ENCODE results near the gene RNF167.
A peak's percentile ranks its signal among the peaks of the same experiment; 100 is the strongest.

The RNF167 gene

GRCh38 chr17:4953451-4953961 lies 13.4 kb downstream of the RNF167 start:
- DNase-seq (ENCODE audit: low read depth): peak; percentile 86

GRCh38 chr17:4955091-4955490 lies 15.0 kb downstream of the RNF167 start:
- DNase-seq (ENCODE audit: low read depth): no peak

- DNase-seq (ENCODE audit: low read depth): no peak
These were observed 16.5 kb downstream of the RNF167 start for GRCh38 chr17:4956493-4957061.

- no peak for DNase-seq (ENCODE audit: low read depth)
These were observed 18.0 kb downstream of the RNF167 start for GRCh38 chr17:4958102-4958501.

- no peak for DNase-seq (ENCODE audit: low read depth)
These were observed 19.3 kb downstream of the RNF167 start for GRCh38 chr17:4959261-4959965.

- no peak for DNase-seq (ENCODE audit: low read depth)
These were observed 20.3 kb downstream of the RNF167 start for GRCh38 chr17:4960279-4960922.

- no peak for DNase-seq (ENCODE audit: low read depth)
These were observed 25.4 kb downstream of the RNF167 start for GRCh38 chr17:4965311-4965986.

GRCh38 chr17:4966844-4967538 lies 26.9 kb downstream of the RNF167 start:
- peak; percentile 100 for DNase-seq (ENCODE audit: low read depth)

- DNase-seq (ENCODE audit: low read depth): peak; percentile 96
These were observed 27.7 kb downstream of the RNF167 start, which contains the start of gene SPAG7 for GRCh38 chr17:4967539-4968485. Gene SPAG7 (minus strand): TSS chr17:4967817. CDS start chr17:4967804, 13 bp downstream.

- no peak for DNase-seq (ENCODE audit: low read depth)
These were observed 28.5 kb downstream of the RNF167 start for GRCh38 chr17:4968486-4969046.

GRCh38 chr17:4969047-4969550 lies 29.0 kb downstream of the RNF167 start:
- DNase-seq (ENCODE audit: low read depth): peak; percentile 95

- DNase-seq (ENCODE audit: low read depth): peak; percentile 53
These were observed 29.6 kb downstream of the RNF167 start for GRCh38 chr17:4969551-4970173.

GRCh38 chr17:4970273-4970672 lies 30.2 kb downstream of the RNF167 start:
- no peak for DNase-seq (ENCODE audit: low read depth)

- DNase-seq (ENCODE audit: low read depth): no peak
These were observed 31.8 kb downstream of the RNF167 start for GRCh38 chr17:4971826-4972225.

- no peak for DNase-seq (ENCODE audit: low read depth)
These were observed 32.3 kb downstream of the RNF167 start for GRCh38 chr17:4972322-4972721.

GRCh38 chr17:4972752-4973151 lies 32.7 kb downstream of the RNF167 start:
- no peak for DNase-seq (ENCODE audit: low read depth)

- no peak for DNase-seq (ENCODE audit: low read depth)
These were observed 33.4 kb downstream of the RNF167 start for GRCh38 chr17:4973256-4974114.

GRCh38 chr17:4974115-4974670 lies 34.1 kb downstream of the RNF167 start:
- no peak for DNase-seq (ENCODE audit: low read depth)
